ENCODE data around the gene FKBP4.

Gene FKBP4

DNA sequence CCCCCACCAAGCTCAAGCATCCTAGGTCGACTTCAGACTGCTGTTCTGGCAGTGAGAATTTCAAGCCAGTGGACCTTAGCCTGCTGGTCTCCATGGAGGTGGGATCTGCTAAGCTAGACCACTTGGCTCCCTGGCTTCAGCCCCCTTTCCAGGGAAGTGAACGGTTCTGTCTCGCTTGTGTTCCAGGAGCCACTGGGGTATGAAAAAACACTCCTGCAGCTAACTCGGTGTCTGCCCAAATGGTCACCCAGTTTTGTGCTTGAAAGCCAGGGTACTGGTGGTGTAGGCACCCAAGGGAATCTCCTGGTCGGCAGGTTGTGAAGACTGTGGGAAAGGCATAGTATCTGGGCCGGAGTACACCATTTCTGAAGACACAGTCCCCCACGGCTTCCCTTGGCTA lies 44.6 kb upstream of the FKBP4 start:
- Histone ChIP-seq H3K4me1 (ENCODE audit: insufficient read depth, low read length) (no peaks in the 10 kb centered on the region), H3K27me3 (ENCODE audit: insufficient read depth, low read length, poor library complexity) (no peaks in the 10 kb centered on the region), H2AFZ (ENCODE audit: low read depth, low read length) (no peak overlapping the region), H3K27ac (ENCODE audit: low read length) (no peak overlapping the region), H3K4me2 (ENCODE audit: insufficient read depth, low read length) (no peak overlapping the region), H3K36me3 (ENCODE audit: insufficient read depth, low read length) (no peaks in the 10 kb centered on the region), H3K9me3 (ENCODE audit: insufficient read depth, low read length, severe bottlenecking) (no peaks in the 10 kb centered on the region), H4K20me1 (ENCODE audit: insufficient read depth, low read length) (peaks cover 11% of the 10 kb centered on the region), H3K9ac (ENCODE audit: low read depth, low read length) (no peak overlapping the region), H3K79me2 (ENCODE audit: insufficient read depth, low read length) (no peaks in the 10 kb centered on the region), H3K4me3 (ENCODE audit: low read depth in 1 of 2, low read length in 2 of 2) (no peak overlapping the region)
- DNase-seq (no peak), ATAC-seq (ENCODE audit: insufficient read depth, low read depth) (no peak)
- no peak for TF ChIP-seq EZH2 (IDR thresholded peaks at IDR 0.05; ENCODE audit: borderline replicate concordance, low read depth, low read length, severe bottlenecking)
- TF ChIP-seq, protein P1, sequence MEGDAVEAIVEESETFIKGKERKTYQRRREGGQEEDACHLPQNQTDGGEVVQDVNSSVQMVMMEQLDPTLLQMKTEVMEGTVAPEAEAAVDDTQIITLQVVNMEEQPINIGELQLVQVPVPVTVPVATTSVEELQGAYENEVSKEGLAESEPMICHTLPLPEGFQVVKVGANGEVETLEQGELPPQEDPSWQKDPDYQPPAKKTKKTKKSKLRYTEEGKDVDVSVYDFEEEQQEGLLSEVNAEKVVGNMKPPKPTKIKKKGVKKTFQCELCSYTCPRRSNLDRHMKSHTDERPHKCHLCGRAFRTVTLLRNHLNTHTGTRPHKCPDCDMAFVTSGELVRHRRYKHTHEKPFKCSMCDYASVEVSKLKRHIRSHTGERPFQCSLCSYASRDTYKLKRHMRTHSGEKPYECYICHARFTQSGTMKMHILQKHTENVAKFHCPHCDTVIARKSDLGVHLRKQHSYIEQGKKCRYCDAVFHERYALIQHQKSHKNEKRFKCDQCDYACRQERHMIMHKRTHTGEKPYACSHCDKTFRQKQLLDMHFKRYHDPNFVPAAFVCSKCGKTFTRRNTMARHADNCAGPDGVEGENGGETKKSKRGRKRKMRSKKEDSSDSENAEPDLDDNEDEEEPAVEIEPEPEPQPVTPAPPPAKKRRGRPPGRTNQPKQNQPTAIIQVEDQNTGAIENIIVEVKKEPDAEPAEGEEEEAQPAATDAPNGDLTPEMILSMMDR (IDR thresholded peaks at IDR 0.05; ENCODE audit: borderline replicate concordance, extremely low read depth, low read length, poor library complexity, severe bottlenecking) = no peak

- Histone ChIP-seq H3K9ac (ENCODE audit: low read depth, low read length) (no peak overlapping the region), H3K36me3 (ENCODE audit: insufficient read depth, low read length) (no peaks in the 10 kb centered on the region), H3K4me3 (ENCODE audit: low read depth in 1 of 2, low read length in 2 of 2) (no peak overlapping the region), H2AFZ (ENCODE audit: low read depth, low read length) (no peak overlapping the region), H4K20me1 (ENCODE audit: insufficient read depth, low read length) (peaks cover 11% of the 10 kb centered on the region), H3K9me3 (ENCODE audit: insufficient read depth, low read length, severe bottlenecking) (no peaks in the 10 kb centered on the region), H3K4me2 (ENCODE audit: insufficient read depth, low read length) (no peak overlapping the region), H3K27me3 (ENCODE audit: insufficient read depth, low read length, poor library complexity) (no peaks in the 10 kb centered on the region), H3K4me1 (ENCODE audit: insufficient read depth, low read length) (no peaks in the 10 kb centered on the region), H3K27ac (ENCODE audit: low read length) (no peak overlapping the region), H3K79me2 (ENCODE audit: insufficient read depth, low read length) (no peaks in the 10 kb centered on the region)
- no peak for TF ChIP-seq EZH2 (IDR thresholded peaks at IDR 0.05; ENCODE audit: borderline replicate concordance, low read depth, low read length, severe bottlenecking)
- TF ChIP-seq, protein P1 (IDR thresholded peaks at IDR 0.05; ENCODE audit: borderline replicate concordance, extremely low read depth, low read length, poor library complexity, severe bottlenecking) = no peak
- DNase-seq = no peak
- no peak for ATAC-seq (ENCODE audit: insufficient read depth, low read depth)
These were observed 43.5 kb upstream of the FKBP4 start for GRCh38 chr12:2751230-2751629.

GRCh38 chr12:2751686-2752085 lies 43.1 kb upstream of the FKBP4 start:
- no peaks in the 10 kb centered on the region for H3K4me1 ChIP-seq (ENCODE audit: insufficient read depth, low read length)
- no peak overlapping the region for H3K9ac ChIP-seq (ENCODE audit: low read depth, low read length)
- H3K27me3 ChIP-seq (ENCODE audit: insufficient read depth, low read length, poor library complexity) = no peaks in the 10 kb centered on the region
- H3K36me3 ChIP-seq (ENCODE audit: insufficient read depth, low read length) = no peaks in the 10 kb centered on the region
- H3K27ac ChIP-seq (ENCODE audit: low read length) = no peak overlapping the region
- ATAC-seq (ENCODE audit: insufficient read depth, low read depth) = no peak
- no peaks in the 10 kb centered on the region for H3K79me2 ChIP-seq (ENCODE audit: insufficient read depth, low read length)
- H3K4me3 ChIP-seq (ENCODE audit: low read depth in 1 of 2, low read length in 2 of 2) = no peak overlapping the region
- H2AFZ ChIP-seq (ENCODE audit: low read depth, low read length) = no peak overlapping the region
- peaks cover 11% of the 10 kb centered on the region for H4K20me1 ChIP-seq (ENCODE audit: insufficient read depth, low read length)
- no peaks in the 10 kb centered on the region for H3K9me3 ChIP-seq (ENCODE audit: insufficient read depth, low read length, severe bottlenecking)
- no peak for DNase-seq
- TF ChIP-seq EZH2 (IDR thresholded peaks at IDR 0.05; ENCODE audit: borderline replicate concordance, low read depth, low read length, severe bottlenecking) = no peak
- TF ChIP-seq, protein P1 (IDR thresholded peaks at IDR 0.05; ENCODE audit: borderline replicate concordance, extremely low read depth, low read length, poor library complexity, severe bottlenecking) = no peak
- no peak overlapping the region for H3K4me2 ChIP-seq (ENCODE audit: insufficient read depth, low read length)
